Left ventricle myocardium superior (tissue), 1 donor: ENCODE data around the gene ARNT2. TPM values are rescaled to one million over a fixed set of nuclear protein-coding genes. Genes with fewer than 3 reads are reported as not detected.

Experiments used
- ATAC-seq: fragments of 200-7000 bp; cut with Tn5 transposase; one replicate; pipeline ENCODE4 v1.9.1; 2020; ENCODE audit warnings: mild to moderate bottlenecking, moderate library complexity
- DNase-seq: peaks from one replicate; pipeline ENCODE4 v3.0.0-alpha.2; 2020
- intact Hi-C: fragments of 100-400 bp; cut with micrococcal nuclease; formaldehyde crosslinking; loops from one replicate; pipeline ENCODE4 v1.11.0; 2022
- total RNA-seq: library from RNA; stranded (reverse); fragmentation: NEBNext Ultra II Directional; extraction: Animal tissue kit (Norgen Biotek cat#: 25700); gene quantifications from one replicate; pipeline ENCODE4 v1.2.1, GENCODE V29; 2021
- donor health status: DM: no; HTN: yes; CAD: no; lungs with severe emphysema.

Gene ARNT2
- total RNA-seq, 1 donor from 2014 or later, result 4.1 TPM

DNA sequence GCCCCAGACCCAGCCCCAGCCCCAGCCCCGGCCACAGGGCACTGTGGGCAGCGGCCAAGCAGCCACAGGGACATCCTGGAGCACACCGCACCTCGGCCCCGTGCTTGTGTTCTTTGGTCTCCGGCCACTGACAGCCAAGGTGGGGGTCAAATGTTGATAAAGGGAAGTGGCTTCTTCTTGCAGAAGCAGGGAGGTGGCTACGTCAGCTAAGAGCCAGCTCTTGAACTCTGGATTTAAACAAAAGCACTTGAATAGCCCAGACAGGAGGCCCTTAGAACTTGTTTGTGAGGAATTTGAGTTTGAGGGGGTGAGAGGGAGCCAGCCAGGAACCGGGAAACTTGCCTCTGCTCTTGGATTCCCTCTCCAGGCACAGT is 155.1 kb downstream of the ARNT2 start:
- no peak for ATAC-seq
- DNase-seq, result no peak
- intact Hi-C loops, result no loop called here

DNA sequence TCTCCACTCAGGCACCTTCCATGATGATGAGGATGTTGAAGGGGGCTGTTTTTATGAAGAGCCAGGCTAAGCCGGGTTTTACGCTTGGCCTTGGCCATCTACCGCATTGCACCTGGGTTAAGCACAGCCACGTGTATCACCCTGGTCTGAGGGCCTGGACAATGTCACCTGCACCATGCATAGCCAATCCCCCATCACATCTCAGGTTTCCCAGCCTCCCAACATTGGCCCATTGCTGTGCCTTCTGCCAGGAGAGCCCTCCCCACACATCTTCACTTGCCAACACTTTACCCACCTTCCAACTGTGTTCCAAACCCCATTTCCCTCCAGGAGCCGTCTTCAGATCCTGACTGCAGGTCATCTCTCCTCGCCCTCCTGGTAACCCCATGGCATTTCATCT is 155.6 kb downstream of the ARNT2 start:
- intact Hi-C loops, result loop anchor here (10.0 kb wide), 2 partner anchors 215 to 415 kb away; partner anchors contain the start of gene CEMIP
- no peak for DNase-seq
- ATAC-seq, result no peak

DNA sequence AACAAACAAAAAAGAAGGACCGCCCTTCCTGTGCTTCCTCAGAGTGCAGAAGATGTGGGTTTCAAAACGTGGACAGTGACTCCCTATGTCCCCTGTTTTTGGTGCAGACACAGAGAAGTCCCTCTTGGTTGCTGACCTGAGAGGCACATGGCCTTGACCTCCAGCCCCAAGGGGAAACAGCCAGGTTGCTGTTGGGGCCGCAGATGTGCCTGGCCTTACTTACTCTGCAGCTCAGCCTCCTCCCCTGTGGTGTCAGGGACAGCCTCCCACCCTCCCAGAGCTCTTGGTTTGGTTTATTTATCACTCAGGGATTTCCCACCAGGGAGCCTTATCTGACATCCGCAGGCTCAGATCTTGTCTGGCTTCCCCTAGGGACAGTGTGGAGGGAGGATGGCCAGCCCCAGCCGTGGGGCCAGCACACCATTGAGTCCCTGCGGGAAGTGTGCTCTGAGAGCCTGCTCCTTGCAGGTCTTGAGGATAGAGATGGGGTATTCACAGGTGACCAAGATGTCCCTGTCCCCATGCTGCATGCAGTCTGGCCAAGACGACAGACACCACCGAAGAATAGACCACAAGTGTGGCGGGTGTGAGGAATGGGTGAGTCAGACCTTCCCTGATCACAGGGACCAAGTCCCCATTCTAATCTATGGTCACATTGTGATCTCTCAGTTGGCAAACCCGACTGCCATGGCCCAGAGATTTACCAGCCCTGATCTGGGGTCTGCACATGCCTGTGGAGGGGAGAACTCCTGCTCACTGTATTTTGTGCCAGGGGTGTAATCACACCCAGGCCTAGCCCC is 156.6 kb downstream of the ARNT2 start:
- DNase-seq (no peak), ATAC-seq (no peak)
- intact Hi-C loops, result loop anchor here (10.0 kb wide), 2 partner anchors 214 to 414 kb away; partner anchors contain the start of gene CEMIP

DNA sequence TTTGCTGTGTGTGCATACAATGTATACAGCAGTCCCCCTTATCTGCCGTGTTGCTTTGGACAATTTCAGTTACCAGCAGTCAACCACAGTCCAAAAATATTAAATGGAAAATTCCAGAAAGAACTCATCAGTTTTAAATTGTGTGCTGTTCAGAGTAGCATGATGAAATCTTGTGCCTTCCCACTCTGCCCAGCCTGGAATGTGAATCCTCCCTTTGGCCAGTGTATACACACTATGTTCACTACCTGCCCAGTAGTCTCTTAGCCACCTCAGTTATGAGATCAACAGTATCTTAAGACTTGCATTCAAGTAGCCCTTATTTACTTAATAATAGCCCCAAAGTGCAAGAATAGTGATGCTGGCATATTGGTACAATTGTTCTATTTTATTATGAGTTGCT is 157.3 kb downstream of the ARNT2 start:
- ATAC-seq (no peak), DNase-seq (no peak)
- intact Hi-C loops, result loop anchor here (10.0 kb wide), 2 partner anchors 213 to 413 kb away; partner anchors contain the start of gene CEMIP

DNA sequence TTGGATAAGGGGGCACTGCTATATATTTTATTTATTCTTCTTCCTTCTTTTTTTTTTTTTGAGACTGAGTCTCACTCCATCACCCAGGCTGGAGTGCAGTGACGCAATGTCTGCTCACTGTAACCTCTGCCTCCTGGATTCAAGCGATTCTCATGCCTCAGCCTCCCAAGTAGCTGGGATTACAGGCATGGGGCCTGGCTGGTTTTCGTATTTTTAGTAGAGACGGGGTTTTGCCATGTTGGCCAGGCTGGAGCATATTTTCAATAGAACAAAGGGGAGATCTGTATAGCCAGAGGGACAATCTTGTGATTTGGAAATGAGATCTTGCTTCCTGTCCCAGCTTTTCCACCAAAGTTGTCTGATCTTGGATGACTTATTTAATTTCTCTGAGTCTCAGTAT is 157.9 kb downstream of the ARNT2 start:
- ATAC-seq, result no peak
- DNase-seq, result no peak
- intact Hi-C loops, result loop anchor here (10.0 kb wide), 2 partner anchors 213 to 413 kb away; partner anchors contain the start of gene CEMIP

DNA sequence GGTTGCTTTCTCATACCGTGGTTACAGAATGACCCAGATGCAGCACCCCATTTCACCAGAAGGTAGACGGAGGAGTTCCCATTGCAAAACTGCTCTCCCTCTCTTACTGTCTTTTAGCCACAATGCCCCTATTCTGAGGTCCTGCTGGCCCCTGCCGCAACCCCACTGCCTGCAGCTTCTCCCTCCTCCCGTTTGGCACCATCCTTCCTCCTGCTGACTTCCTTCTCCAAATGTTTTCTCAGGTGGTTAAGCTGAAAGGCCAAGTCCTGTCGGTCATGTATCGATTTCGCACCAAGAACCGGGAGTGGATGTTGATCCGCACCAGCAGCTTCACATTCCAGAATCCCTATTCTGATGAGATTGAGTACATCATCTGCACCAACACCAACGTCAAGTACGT is 158.7 kb downstream of the ARNT2 start:
- intact Hi-C loops, result loop anchor here (10.0 kb wide), 2 partner anchors 212 to 412 kb away; partner anchors contain the start of gene CEMIP
- ATAC-seq (no peak), DNase-seq (no peak)

DNA sequence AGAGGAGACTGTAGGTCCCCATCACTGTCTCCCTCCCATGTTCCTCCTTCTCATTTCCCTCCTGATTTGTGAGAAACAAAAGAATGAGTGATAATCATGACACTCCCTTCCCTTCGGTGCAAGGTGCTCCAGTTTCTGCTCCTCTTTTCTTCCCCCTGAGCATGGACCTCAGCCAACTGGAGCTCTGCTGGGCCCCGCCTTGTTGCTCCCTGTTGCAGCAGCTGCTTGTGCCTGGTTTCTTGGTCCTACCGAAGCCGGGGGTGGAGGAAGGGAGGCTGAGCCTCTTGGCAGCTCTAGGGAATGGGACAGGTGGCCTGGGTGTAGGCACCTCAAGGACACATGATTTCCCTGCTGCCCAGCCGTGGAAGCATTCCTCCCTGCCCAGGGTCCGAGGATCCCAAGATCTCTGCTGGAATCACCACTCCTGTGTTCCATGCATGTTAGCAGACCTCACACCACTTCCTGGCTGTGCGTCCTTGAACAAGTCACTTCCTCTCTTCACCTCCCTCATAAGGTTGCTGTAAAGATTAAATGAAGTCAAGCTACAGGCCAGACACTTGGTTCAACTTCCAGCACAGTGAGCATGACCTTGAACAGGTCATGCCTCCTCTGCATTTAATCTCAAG is 159.3 kb downstream of the ARNT2 start:
- DNase-seq (no peak), ATAC-seq (no peak)
- intact Hi-C loops, result loop anchor here (10.0 kb wide), 2 partner anchors 211 to 411 kb away; partner anchors contain the start of gene CEMIP

DNA sequence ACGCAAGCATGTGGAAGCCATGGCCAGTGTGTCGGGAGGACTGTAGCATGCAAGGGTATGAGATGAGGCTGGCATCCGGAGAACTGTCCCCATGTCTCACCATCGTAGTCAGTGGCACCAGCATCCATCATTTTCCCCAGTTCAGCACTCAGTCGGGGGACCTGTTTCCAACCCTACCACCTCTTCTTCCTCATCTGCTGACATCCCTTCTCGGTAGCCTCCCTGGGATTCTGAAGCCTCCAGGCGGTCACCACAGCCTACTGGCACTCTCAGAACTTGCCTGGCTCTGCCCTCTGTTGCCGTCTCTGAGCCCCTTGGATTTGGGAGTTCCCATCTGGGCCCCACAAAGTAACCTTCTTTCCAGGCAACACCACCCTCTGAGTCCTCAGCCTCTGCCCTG is 159.9 kb downstream of the ARNT2 start:
- ATAC-seq (no peak), DNase-seq (no peak)

DNA sequence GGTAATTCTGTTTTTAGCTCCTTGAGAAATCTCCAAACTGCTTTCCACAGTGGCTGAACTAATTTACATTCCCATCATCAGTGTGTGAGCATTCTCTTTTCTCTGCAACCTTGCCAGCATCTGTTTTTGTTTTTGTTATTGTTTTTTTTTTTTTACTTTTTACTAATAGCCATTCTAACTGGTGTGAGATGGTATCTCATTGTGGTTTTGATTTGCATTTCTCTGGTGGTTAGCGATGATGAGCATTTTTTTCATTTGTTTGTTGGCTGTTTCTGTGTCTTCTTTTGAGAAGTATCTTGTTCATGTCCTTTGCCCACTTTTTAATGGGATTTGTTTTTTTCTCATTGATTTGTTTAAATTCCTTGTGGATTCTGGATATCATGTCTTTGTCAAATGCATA is 161.2 kb downstream of the ARNT2 start:
- intact Hi-C loops, result loop anchor here (10.0 kb wide), 2 partner anchors 209 to 409 kb away; partner anchors contain the start of gene CEMIP
- no peak for ATAC-seq

More for the DNA sequence above, 159.9 kb downstream of the ARNT2 start:
- intact Hi-C loops, result loop anchor here (10.0 kb wide), 2 partner anchors 211 to 411 kb away; partner anchors contain the start of gene CEMIP

DNA sequence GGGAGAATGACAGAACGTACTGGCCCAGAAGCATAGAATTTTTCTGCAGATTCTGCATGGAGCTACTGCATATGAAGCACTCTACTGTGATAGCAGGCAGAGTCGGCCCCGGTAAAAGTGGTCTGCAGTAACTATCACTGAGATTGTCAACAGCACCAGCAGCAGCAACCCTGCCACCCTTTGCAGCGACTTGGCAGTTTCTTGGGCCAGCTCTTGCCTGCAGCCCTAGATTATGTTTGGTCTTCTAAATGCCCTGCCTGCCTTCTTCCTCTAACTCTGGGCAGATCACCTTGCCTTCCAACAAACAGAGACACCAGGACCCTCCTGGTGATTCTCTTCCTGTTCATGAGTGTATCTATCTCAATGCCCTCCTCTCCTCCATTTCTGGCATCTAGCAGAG is 161.8 kb downstream of the ARNT2 start:
- DNase-seq (no peak), ATAC-seq (no peak)
- intact Hi-C loops, result loop anchor here (10.0 kb wide), 2 partner anchors 209 to 409 kb away; partner anchors contain the start of gene CEMIP

More for the DNA sequence above, 161.2 kb downstream of the ARNT2 start:
- no peak for DNase-seq

DNA sequence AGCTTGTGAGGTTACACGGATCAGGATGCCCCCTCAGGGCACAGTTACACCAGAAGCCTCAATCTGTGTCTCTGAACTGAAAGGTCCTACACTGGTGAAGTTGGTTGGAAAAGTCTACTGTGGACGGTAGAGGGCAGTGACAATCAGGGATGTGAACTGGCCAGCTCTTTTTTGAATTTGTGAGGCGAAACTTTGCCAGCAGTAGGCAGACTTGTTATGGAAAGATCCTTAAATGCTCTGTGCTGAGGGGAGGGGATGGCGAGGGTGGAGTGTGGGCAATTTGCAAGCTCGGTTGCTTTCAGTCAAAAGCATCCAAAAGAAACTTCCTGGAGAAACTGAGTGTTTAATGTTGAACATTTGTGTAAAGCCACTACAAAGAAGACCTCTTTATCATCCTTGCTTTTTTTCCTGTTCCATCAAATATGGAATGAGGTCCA is 163.6 kb downstream of the ARNT2 start:
- DNase-seq, result no peak
- intact Hi-C loops, result loop anchor here (10.0 kb wide), 2 partner anchors 207 to 407 kb away; partner anchors contain the start of gene CEMIP
- peak; percentile 86 for ATAC-seq

DNA sequence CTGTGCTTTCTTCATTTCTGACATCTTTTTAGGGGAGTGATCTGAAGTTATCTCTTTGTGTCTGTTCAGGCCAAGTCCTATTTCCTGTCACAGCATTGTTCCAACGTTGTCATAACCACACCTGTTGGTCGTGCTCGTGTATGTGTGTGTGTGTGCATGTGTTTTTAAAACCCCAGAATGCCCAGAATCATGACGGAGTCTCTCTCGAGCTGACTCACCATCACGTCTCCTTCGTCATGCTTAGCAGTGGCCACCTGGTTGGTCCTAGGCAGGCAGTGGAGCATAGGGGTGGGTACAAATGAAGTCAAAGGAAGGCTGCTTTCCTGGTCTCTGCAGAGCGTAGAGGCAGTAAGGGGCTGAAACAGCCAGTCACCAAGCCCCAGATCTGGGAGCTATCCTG is 164.1 kb downstream of the ARNT2 start:
- intact Hi-C loops, result loop anchor here (10.0 kb wide), 2 partner anchors 207 to 407 kb away; partner anchors contain the start of gene CEMIP
- no peak for DNase-seq
- ATAC-seq, result no peak

DNA sequence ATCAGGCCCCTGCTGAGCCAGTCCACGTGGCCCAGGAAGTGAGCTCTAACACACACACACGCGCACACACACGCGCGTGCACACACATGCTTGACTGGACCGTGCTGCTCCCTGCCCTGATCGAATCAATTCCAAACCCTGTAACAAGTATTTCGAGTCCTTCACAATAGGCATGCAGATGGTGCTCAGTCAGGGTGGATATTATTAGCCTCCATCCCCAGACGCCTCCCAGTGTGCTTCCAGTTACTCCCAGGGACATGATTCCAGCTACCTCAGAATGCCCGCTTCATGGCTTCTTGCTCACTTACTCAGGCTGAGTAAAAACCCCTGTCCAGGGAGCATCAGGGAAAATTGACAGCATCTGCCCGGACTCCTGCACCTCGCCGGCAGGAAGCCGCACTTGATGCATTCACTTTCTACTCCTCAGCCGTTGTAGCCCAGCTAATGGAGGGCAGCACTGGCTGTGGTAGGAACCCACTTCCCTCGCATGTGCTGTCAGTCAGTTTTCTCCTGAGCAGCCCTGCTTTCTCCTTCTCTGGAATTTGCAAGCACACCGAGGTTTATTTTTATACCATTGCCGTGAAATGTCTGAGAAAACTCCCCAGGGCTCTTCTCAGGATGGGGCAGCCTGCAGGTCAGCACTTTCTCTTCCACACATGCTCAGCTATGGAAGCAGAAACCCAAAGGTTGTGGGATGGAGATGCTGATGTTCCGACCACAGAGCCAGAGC is 164.9 kb downstream of the ARNT2 start:
- DNase-seq (no peak), ATAC-seq (no peak)
- intact Hi-C loops, result loop anchor here (10.0 kb wide), 2 partner anchors 206 to 406 kb away; partner anchors contain the start of gene CEMIP

DNA sequence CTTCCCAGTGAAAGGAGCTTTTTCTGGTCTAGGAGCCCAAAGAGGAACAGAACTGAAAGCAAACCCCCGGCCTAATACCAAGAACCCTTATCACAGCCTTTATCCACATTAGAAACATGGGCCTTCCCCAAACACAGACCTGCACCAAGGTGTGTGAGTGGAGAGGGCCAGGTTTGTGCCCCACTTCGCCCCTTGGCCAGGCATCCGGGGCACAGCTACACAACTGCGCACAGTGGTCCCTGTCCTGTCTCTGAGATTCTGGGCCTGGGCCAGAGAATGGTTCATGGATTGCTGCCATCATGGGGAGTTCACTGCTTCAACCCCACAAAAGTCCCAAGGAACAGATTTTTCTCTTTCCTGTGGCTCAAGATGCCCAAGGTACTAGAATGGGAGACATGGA is 165.5 kb downstream of the ARNT2 start:
- no peak for DNase-seq
- intact Hi-C loops, result loop anchor here (10.0 kb wide), 2 partner anchors 205 to 405 kb away; partner anchors contain the start of gene CEMIP
- no peak for ATAC-seq

DNA sequence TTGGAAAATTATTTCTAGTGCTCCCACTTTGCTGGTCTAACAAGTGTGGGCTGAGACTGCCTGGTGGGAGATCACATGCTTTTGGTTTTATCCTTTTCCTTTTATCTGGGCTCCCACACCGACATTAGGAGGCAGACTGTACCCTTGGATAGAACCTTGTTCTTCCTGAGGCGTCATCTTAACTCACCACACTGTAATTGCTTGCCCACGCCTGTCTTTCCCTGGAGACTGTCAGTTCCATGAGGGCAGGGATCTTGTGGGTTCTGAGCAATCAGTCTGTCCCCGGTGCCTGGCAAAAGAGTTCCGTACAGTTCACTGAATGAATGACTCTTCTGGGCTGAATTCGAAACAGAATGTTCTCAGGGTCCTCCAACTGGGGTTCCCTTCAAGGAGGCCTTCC is 166.4 kb downstream of the ARNT2 start:
- intact Hi-C loops, result no loop called here
- DNase-seq, result no peak
- no peak for ATAC-seq

DNA sequence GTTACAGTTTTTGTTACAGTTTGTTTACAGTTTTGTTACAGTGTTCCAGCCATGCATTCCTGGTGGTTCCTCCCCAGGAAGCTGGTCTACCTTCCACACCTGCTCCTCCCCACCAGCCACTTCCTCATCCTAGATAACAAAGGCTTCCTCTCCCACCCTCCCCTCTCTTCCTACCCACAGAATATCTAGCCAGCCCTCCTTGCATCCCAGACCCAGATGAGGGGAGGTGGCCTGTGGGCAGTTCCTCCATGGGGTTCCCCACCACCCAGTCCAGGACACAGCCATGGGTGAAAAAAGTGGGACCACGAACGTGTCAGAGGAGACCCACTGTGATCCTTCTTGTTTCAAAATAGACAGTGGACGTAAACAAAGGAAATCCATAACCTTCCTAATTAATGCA is 168.2 kb downstream of the ARNT2 start:
- intact Hi-C loops, result no loop called here
- ATAC-seq (no peak), DNase-seq (no peak)

DNA sequence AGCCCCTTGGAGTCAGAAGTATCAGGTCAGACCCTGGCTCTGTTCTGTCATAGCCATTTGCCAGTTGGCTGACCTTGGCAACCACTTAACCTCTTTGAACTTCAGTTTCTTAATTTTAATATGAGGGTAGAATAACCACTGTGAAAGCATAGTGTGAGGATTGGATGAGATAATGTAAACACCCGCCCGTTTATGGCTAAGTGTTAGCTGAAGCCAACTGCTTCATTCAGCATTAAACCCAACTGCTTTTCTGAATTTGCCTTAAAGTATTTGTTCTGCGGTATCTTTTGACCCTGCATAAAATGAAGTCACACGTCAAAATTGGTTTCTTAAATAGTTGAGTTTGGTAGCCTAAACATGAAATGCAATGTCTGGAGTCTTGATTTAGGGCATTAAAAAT is 169.4 kb downstream of the ARNT2 start:
- intact Hi-C loops, result no loop called here

DNA sequence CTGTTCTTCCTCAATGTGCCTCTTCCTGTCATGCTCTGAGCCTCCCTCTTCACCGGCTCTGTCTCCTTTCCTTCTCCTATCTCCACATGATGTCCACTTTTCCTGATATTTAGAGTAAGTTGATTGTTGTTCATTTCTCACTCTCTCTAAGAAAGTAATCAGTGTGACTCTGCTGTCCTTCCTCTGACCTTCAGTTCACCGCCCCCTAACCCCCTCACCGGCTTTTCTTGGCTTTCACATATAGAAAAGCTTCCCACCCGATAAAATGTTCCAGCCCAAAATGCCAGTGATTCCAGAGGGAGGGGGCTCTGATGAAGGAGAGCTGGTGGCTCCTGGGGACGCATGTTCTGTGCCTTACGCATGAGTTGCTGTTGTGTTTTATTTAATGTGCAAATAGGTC is 170.4 kb downstream of the ARNT2 start:
- no peak for DNase-seq
- intact Hi-C loops, result no loop called here
- no peak for ATAC-seq

More for the DNA sequence above, 169.4 kb downstream of the ARNT2 start:
- no peak for DNase-seq
- no peak for ATAC-seq

DNA sequence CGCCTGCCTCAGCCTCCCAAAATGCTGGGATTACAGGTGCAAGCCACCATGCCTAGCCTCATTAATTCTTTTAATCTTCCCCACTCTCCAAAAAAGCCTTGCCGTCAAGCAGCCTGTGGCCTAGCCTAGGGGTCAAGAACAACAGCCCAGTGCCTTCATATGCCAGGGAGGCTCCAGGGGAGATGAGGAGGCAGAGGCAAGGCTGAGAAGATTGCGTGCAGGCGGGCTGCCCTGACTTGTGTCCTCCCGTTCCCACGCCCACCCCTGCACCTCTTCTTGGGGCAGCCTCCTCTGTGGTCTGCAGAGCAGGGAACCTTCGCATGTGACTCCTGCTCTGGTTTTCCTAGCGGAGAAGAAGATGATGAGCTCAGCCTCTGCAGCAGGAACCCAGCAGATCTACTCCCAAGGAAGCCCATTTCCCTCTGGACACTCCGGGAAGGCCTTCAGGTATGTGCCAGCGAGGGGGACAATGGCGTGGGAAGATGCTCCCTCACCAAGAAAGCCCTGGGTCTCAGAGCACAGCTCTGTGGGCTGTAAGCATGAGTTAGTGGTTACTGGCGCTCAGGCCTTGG is 172.4 kb downstream of the ARNT2 start:
- intact Hi-C loops, result no loop called here
- DNase-seq, result no peak
- ATAC-seq, result no peak
